WTC11 (cell line): ENCODE results near the gene TGM4. TPM values are rescaled to one million over a fixed set of nuclear protein-coding genes. Genes with fewer than 3 reads are reported as not detected.

Source experiments
- ATAC-seq: fragments of 200-7000 bp; cut with Tn5 transposase; 2 replicates; pipeline ENCODE4 v1.10.0; 2021; ENCODE audit warnings: mild to moderate bottlenecking, moderate library complexity
- CTCF ChIA-PET: fragments of 300-600 bp; sonication (Branson Sonifier 250); formaldehyde crosslinking; loops from one replicate; lab custom pipeline; 2021; ENCODE audit warnings: antibody characterized with exemption; lab: Charles Lee
- POLR2A ChIA-PET: fragments of 350-600 bp; sonication (Branson Sonifier 250); formaldehyde crosslinking; loops from one replicate; lab custom pipeline; 2021; ENCODE audit warnings: antibody characterized with exemption; lab: Charles Lee
- DNase-seq: peaks from one replicate; pipeline ENCODE4 v3.0.0; 2021; ENCODE audit warnings: low spot score
- H3K27ac Mint-ChIP-seq: 2 replicates; pipeline ENCODE4 v1.8.0; 2021; ENCODE audit warnings: mixed read lengths
- H3K27me3 Mint-ChIP-seq: 2 replicates; pipeline ENCODE4 v1.8.0; 2021; ENCODE audit warnings: low read depth, mild to moderate bottlenecking, moderate library complexity, mixed read lengths
- H3K36me3 Mint-ChIP-seq: 2 replicates; pipeline ENCODE4 v1.8.0; 2021; ENCODE audit warnings: mixed read lengths
- H3K4me1 Mint-ChIP-seq: 2 replicates; pipeline ENCODE4 v1.8.0; 2022; ENCODE audit warnings: mixed read lengths
- H3K4me3 Mint-ChIP-seq: 2 replicates; pipeline ENCODE4 v1.8.0; 2021; ENCODE audit warnings: mild to moderate bottlenecking, moderate library complexity, mixed read lengths
- H3K9me3 Mint-ChIP-seq: 2 replicates; pipeline ENCODE4 v1.8.0; 2021; ENCODE audit warnings: mixed read lengths
- AR ChIP-seq: fragments of 250-450 bp; sonication (Bioruptor Pico); IDR thresholded peaks from 2 replicates; pipeline ENCODE4 v1.9.0; 2021; ENCODE audit warnings: mild to moderate bottlenecking
- CREB1 ChIP-seq: sonication (generic); formaldehyde crosslinking; IDR thresholded peaks from 2 replicates; pipeline ENCODE4 v1.8.0; 2023; ENCODE audit warnings: mild to moderate bottlenecking, missing genetic modification reagents
- E2F1 ChIP-seq: sonication (generic); formaldehyde crosslinking; IDR thresholded peaks from 2 replicates; pipeline ENCODE4 v1.8.0; 2022; ENCODE audit warnings: mild to moderate bottlenecking, missing genetic modification reagents
- JUN ChIP-seq: sonication (generic); formaldehyde crosslinking; IDR thresholded peaks from 2 replicates; pipeline ENCODE4 v1.8.0; 2023; ENCODE audit warnings: mild to moderate bottlenecking, missing genetic modification reagents
- RELA ChIP-seq: sonication (generic); formaldehyde crosslinking; IDR thresholded peaks from 2 replicates; pipeline ENCODE4 v1.8.1; 2022; ENCODE audit warnings: missing genetic modification reagents, mild to moderate bottlenecking, borderline replicate concordance
- SMAD3 ChIP-seq: sonication (generic); formaldehyde crosslinking; IDR thresholded peaks from 2 replicates; pipeline ENCODE4 v1.8.0; 2022; ENCODE audit warnings: missing genetic modification reagents, mild to moderate bottlenecking, borderline replicate concordance
- SP1 ChIP-seq: sonication (generic); formaldehyde crosslinking; conservative IDR thresholded peaks from 2 replicates; pipeline ENCODE4 v1.8.1; 2022; ENCODE audit warnings: missing genetic modification reagents
- TP53 ChIP-seq: sonication (generic); formaldehyde crosslinking; IDR thresholded peaks from 2 replicates; pipeline ENCODE4 v1.8.1; 2023; ENCODE audit warnings: mild to moderate bottlenecking, missing genetic modification reagents
- ZBTB43 ChIP-seq: sonication (generic); formaldehyde crosslinking; IDR thresholded peaks from 2 replicates; pipeline ENCODE4 v1.8.1; 2023; ENCODE audit warnings: mild to moderate bottlenecking, missing genetic modification reagents
- ZNF317 ChIP-seq: sonication (generic); formaldehyde crosslinking; IDR thresholded peaks from 2 replicates; pipeline ENCODE4 v1.8.1; 2023; ENCODE audit warnings: low read depth, mild to moderate bottlenecking, moderate library complexity, missing genetic modification reagents, borderline replicate concordance
- ZNF416 ChIP-seq: fragments of 250-450 bp; sonication (Bioruptor Pico); IDR thresholded peaks from 2 replicates; pipeline ENCODE4 v1.9.0; 2021; ENCODE audit warnings: mild to moderate bottlenecking, inconsistent platforms
- ZNF423 ChIP-seq: fragments of 250-450 bp; sonication (Bioruptor Pico); IDR thresholded peaks from 2 replicates; pipeline ENCODE4 v2.1.2; 2022; ENCODE audit warnings: mild to moderate bottlenecking, moderate library complexity
- ZNF532 ChIP-seq: fragments of 250-450 bp; sonication (Bioruptor Pico); IDR thresholded peaks from 2 replicates; pipeline ENCODE4 v1.9.0; 2021; ENCODE audit warnings: mild to moderate bottlenecking, borderline replicate concordance
- ZSCAN18 ChIP-seq: fragments of 250-450 bp; sonication (Bioruptor Pico); IDR thresholded peaks from 2 replicates; pipeline ENCODE4 v2.1.2; 2022; ENCODE audit warnings: mild to moderate bottlenecking, moderate library complexity
- total RNA-seq: library from RNA; stranded (reverse); gene quantifications from 3 replicates; pipeline ENCODE4 v1.2.3, GENCODE V29; 2021

TGM4 gene
- total RNA-seq, 1 experiment from 2014 or later, result not detected

- no peak overlapping the region for H3K4me3 Mint-ChIP-seq
- CTCF ChIA-PET, result no interaction called here
- no peaks in the 10 kb centered on the region for H3K36me3 Mint-ChIP-seq
These were observed 16.4 kb downstream of the TGM4 start for GRCh38 chr3:44890852-44891251.

More at GRCh38 chr3:44890852-44891251, 16.4 kb downstream of the TGM4 start:
- DNase-seq, result no peak
- Mint-ChIP-seq H3K9me3 (peaks cover 11% of the 10 kb centered on the region), H3K27me3 (no peaks in the 10 kb centered on the region; the same call in 1 of the 2 replicates), H3K4me1 (peaks cover 32% of the 10 kb centered on the region), H3K27ac (no peak overlapping the region)
- POLR2A ChIA-PET, result no interaction called here
- TF ChIP-seq ZNF423 (no peak), ZSCAN18 (CRISPR knock-in tag) (no peak), TP53 (CRISPR knock-in tag) (no peak), AR (CRISPR knock-in tag) (no peak), ZBTB43 (CRISPR knock-in tag) (no peak), SP1 (CRISPR knock-in tag) (no peak), ZNF416 (CRISPR knock-in tag) (no peak), ZNF317 (CRISPR knock-in tag) (no peak), SMAD3 (CRISPR knock-in tag) (no peak), ZNF532 (CRISPR knock-in tag) (no peak), JUN (CRISPR knock-in tag) (no peak), E2F1 (CRISPR knock-in tag) (no peak), RELA (CRISPR knock-in tag) (no peak), CREB1 (CRISPR knock-in tag) (no peak)
- ATAC-seq, result no peak
